HEK293 (cell line): ENCODE results near the gene VAMP7.

ENCODE experiments used
- CTCF ChIP-seq: fragments of 450-650 bp; formaldehyde crosslinking; IDR thresholded peaks from 2 replicates; pipeline ENCODE4 v1.5.1; 2016; ENCODE audit warnings: missing biosample characterization, missing genetic modification characterization
- YY1 ChIP-seq: fragments of 450-650 bp; formaldehyde crosslinking; IDR thresholded peaks from 2 replicates; pipeline ENCODE4 v1.5.1; 2018; ENCODE audit warnings: missing biosample characterization, missing genetic modification characterization
- ZBTB7A ChIP-seq: fragments of 450-650 bp; formaldehyde crosslinking; IDR thresholded peaks from 2 replicates; pipeline ENCODE4 v1.5.1; 2016; ENCODE audit warnings: low read depth, missing biosample characterization, missing genetic modification characterization
- ZBTB8A ChIP-seq: fragments of 450-650 bp; formaldehyde crosslinking; IDR thresholded peaks from 2 replicates; pipeline ENCODE4 v1.5.1; 2016; ENCODE audit warnings: missing biosample characterization, missing genetic modification characterization
- ZNF202 ChIP-seq: fragments of 450-650 bp; formaldehyde crosslinking; IDR thresholded peaks from 2 replicates; pipeline ENCODE4 v1.5.1; 2016; ENCODE audit warnings: missing biosample characterization, missing genetic modification characterization, borderline replicate concordance
- ZNF274 ChIP-seq, 2 experiments: fragments of 200-500 bp in 1 of 2; fragments of 450-650 bp in 1 of 2; sonication (Bioruptor generic) in 1 of 2; formaldehyde crosslinking in 1 of 2; IDR thresholded peaks; 2 replicates each; pipeline versions ENCODE4 v1.5.1 to v1.6.1; 2014 to 2016; ENCODE audit warnings: borderline replicate concordance in 1 of 2, inconsistent platforms in 1 of 2, low read length in 1 of 2, missing biosample characterization in 1 of 2, missing genetic modification characterization in 1 of 2
- ZNF416 ChIP-seq: fragments of 450-650 bp; formaldehyde crosslinking; IDR thresholded peaks from 2 replicates; pipeline ENCODE4 v1.5.1; 2016; ENCODE audit warnings: missing biosample characterization, missing genetic modification characterization
- ZNF529 ChIP-seq: fragments of 450-650 bp; formaldehyde crosslinking; IDR thresholded peaks from 2 replicates; pipeline ENCODE4 v1.5.1; 2017; ENCODE audit warnings: missing genetic modification characterization, missing biosample characterization; ENCODE audit not compliant: insufficient replicate concordance
- ZNF670 ChIP-seq: fragments of 450-650 bp; formaldehyde crosslinking; IDR thresholded peaks from 2 replicates; pipeline ENCODE4 v1.5.1; 2016; ENCODE audit warnings: missing biosample characterization, missing genetic modification characterization, low read depth
- ZNF677 ChIP-seq: fragments of 450-650 bp; IDR thresholded peaks from 2 replicates; pipeline ENCODE4 v1.5.0; 2018; ENCODE audit warnings: missing biosample characterization, mild to moderate bottlenecking, missing genetic modification characterization, moderate library complexity
- TF ChIP-seq, protein P1 (sequence below): fragments of 450-650 bp; formaldehyde crosslinking; IDR thresholded peaks from 2 replicates; pipeline ENCODE4 v1.5.1; 2017; ENCODE audit warnings: missing biosample characterization, missing genetic modification characterization

GRCh38 chrX:155886409-155886808, 5.3 kb downstream of the VAMP7 start:
- TF ChIP-seq CTCF (no peak), ZNF274 (IDR thresholded peaks at IDR 0.05; ENCODE audit: low read length) (no peak), ZNF274 (tag by site-specific recombination; IDR thresholded peaks at IDR 0.05; ENCODE audit: borderline replicate concordance) (no peak), YY1 (no peak), ZNF670 (no peak), ZNF416 (tag by site-specific recombination) (no peak), ZNF677 (tag by site-specific recombination) (no peak), ZNF202 (tag by site-specific recombination) (no peak), ZNF529 (tag by site-specific recombination) (no peak), ZBTB8A (tag by site-specific recombination) (no peak), ZBTB7A (no peak)
- TF ChIP-seq, protein P1, sequence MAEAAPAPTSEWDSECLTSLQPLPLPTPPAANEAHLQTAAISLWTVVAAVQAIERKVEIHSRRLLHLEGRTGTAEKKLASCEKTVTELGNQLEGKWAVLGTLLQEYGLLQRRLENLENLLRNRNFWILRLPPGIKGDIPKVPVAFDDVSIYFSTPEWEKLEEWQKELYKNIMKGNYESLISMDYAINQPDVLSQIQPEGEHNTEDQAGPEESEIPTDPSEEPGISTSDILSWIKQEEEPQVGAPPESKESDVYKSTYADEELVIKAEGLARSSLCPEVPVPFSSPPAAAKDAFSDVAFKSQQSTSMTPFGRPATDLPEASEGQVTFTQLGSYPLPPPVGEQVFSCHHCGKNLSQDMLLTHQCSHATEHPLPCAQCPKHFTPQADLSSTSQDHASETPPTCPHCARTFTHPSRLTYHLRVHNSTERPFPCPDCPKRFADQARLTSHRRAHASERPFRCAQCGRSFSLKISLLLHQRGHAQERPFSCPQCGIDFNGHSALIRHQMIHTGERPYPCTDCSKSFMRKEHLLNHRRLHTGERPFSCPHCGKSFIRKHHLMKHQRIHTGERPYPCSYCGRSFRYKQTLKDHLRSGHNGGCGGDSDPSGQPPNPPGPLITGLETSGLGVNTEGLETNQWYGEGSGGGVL (tag by site-specific recombination) = no peak
